Thyroid gland (tissue), 4 donors: ENCODE results near the gene PNPLA6.

Experiments
- POLR2A ChIP-seq, 2 donors: fragments of 450-650 bp; IDR thresholded peaks; one replicate each; pipeline ENCODE4 v1.6.1; 2017; ENCODE audit warnings: antibody characterized with exemption in 2 of 2, mild to moderate bottlenecking in 2 of 2, moderate library complexity in 1 of 2
- TF ChIP-seq, protein P1 (sequence below), 6 experiments: fragments of 200-600 bp in 3 of 6; fragments of 450-650 bp in 3 of 6; sonication (generic) in 3 of 6; IDR thresholded peaks; one replicate each; pipeline ENCODE4 v1.5.1; 2016 to 2019; ENCODE audit warnings: antibody characterized with exemption in 6 of 6, mild to moderate bottlenecking in 2 of 6, inconsistent platforms in 1 of 6, moderate library complexity in 1 of 6

DNA sequence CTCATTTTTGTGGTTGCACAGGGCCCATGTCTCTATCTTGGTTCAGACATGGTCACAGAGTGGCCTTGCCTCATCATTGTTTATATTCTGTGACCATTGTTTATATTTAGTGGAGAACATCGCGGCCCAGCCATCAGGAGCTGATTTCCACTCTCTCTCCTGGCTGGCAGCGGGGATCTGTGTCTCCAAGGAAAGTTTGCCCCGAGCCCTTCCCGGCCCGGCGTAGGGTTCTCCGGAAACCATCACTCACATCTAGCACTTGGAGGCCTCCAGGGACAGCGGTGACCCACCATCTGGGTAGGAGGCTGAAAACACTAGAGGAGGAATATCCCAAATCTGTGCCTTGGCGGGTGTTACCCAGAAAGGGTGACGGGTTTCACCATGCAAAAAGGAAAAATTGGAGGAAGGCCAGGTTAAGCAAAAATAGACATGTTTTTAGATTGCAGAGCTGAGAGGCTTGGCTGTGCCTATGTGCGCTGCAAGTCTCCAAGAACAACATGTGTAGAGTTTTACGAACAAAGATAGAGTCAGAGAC is 20.3 kb upstream of the PNPLA6 start:
- TF ChIP-seq, protein P1, sequence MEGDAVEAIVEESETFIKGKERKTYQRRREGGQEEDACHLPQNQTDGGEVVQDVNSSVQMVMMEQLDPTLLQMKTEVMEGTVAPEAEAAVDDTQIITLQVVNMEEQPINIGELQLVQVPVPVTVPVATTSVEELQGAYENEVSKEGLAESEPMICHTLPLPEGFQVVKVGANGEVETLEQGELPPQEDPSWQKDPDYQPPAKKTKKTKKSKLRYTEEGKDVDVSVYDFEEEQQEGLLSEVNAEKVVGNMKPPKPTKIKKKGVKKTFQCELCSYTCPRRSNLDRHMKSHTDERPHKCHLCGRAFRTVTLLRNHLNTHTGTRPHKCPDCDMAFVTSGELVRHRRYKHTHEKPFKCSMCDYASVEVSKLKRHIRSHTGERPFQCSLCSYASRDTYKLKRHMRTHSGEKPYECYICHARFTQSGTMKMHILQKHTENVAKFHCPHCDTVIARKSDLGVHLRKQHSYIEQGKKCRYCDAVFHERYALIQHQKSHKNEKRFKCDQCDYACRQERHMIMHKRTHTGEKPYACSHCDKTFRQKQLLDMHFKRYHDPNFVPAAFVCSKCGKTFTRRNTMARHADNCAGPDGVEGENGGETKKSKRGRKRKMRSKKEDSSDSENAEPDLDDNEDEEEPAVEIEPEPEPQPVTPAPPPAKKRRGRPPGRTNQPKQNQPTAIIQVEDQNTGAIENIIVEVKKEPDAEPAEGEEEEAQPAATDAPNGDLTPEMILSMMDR (IDR thresholded peaks at IDR 0.05): no peak
- TF ChIP-seq POLR2A (IDR thresholded peaks at IDR 0.05): no peak
